Left renal pelvis (tissue), 4 donors: ENCODE results near the gene ERMARD. TPM values are rescaled to one million over a fixed set of nuclear protein-coding genes. Genes with fewer than 3 reads are reported as not detected.
"Not testable (repeated sequence)": the region's sequence is repeated elsewhere in the genome, so short reads cannot be mapped to it uniquely, and the experiment has no call there.

Experiments used
- DNase-seq, 4 donors: peaks; one replicate each; pipeline ENCODE4 v3.0.0-alpha.2; 2013; ENCODE audit warnings: low read depth in 4 of 4, low spot score in 3 of 4
- polyA plus RNA-seq, 4 donors: library from polyadenylated mRNA; unstranded; fragments of 120-200 nt; gene quantifications; one replicate each; pipeline ENCODE4 v1.2.1, GENCODE V29; 2013; ENCODE audit not compliant: insufficient read length in 4 of 4

The ERMARD gene
- polyA plus RNA-seq, 4 donors: 35.3 to 53.2 (median 41.7) TPM

DNA sequence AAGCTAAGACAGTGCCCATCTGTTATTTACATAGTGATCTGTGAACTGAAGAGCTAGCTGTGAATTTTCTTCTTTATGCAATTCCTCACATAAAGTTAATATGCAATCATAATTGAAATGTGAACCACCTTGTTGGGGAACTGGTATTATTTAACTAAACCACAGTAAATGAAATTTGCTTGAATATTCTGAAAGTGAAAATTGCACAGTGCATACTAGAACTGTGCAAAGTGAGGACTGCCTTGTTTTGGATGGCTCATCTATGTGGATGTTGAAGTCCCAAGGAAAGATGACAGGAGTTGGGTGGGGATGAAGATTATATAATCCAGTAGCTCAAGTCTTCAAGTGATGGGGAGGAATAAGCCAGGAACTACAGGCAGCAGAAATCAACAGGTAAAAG, 21.5 kb upstream of the ERMARD start:
- no peak for DNase-seq

DNA sequence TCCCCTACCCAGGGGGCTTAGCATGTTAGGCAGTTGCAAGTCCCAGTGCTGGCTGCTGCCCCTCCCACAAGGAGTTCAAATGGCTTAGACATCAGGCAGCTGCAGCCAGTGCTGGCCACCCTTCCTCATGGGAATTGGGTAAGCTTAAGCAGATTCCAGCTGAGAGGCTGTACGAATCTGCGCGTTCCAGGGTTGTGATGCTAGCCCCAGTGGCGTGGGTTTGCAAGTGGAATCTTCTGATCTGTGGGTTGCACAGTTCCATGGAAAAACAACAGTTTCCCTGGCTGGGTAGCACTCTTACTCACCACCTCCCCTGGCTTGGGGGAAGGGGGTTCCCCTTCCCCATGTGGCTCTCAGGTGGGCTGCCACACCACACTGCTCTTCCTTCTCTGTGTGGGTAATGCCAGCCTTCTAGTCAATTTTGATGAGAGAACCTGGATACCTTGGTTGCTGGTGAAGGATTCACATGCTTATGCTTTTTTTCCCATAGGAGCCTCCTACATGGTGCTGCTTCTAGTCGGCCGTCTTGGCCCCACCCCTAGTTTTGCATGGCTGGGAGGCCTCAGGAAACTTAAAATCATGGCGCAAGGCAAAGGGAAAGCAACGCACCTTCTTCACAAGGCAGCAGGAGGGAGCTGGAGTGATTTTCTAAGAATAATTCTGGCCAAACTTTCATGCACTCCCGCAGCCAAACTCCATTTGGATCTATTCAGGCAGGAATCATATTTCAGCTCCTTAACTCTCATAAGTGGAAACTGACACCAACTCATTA, 13.0 kb upstream of the ERMARD start:
- DNase-seq: no peak

DNA sequence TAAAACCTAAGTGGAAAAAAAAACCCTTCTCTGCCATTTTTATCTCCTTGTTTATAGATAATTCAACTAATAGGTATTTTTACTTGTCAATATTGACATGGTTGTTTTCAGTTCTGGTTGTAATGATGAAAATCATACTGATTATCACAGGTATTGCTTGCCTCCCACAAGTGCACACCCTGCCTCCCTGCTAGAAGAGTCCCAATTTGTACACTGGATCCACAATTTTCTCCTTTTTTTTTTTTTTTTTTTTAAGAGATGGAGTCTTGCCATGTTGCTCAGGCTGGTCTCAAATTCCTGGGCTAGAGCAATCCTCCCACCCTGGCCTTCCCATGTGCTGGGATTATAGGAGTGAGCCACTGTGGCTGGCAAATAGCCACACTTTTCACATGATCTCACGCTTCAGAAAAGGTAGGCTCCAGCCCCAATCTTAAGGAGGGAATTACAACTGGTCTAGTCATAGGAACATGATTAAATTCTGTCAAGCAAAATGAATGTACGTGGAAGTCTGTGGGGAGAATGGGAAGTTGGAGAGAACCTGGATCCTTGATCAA, 12.4 kb upstream of the ERMARD start:
- DNase-seq: no peak

DNA sequence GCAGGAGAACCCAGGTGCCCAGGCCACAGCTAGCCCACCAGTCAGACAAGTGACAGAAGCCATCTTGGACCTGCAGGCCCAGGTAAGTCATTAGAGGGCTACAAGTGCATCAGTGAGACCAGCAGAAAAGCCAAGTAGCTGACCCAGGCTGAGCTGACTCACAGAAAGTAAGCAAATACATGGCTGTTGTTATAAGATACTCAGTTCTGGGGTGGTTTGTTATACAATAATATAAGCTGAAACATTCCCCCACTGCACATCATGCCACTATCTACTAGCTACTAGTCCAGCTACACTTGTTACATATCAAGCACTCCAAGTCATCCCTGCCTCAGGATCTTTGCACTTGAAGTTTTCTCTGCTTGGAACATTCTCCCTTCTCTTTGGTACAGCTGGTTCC, 10.1 kb upstream of the ERMARD start:
- no peak for DNase-seq

DNA sequence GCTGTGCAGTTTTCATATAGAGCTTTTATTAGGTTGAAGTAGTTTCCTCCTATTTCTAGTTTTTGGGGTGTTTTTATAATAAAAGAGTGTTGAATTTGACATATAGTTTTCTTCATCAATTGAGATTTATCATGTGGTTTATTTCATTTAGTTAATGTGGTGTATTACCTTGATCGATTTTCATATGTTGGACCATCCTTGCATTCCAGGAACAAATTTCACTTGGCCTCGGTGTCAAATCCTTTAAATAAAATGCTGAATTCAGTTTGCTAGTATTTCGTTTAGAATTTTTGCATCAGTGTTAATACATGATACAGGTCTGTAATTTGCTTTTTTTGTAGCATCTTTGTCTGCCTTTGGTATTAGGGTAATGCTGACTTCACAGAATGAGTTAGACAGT, 6.0 kb upstream of the ERMARD start:
- DNase-seq: no peak

DNA sequence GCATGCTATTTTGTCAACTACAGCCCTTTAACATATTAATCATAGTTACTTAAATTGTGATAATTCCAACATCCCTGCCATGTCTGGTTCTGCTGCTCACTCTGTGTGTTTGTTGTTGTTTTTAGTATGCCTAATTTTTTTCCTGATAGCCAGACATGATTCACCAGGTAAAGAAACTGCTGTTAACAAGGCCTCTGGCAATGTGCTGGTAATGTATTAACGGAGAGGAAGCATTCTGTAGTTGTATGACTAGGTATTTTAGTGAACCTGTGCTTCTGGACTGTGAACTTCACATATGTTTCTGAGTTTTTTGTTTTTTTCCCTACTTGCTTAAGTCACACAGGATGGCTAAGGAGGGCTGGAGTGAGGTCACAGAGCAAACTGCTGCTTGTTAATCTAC, 4.9 kb upstream of the ERMARD start:
- no peak for DNase-seq

DNA sequence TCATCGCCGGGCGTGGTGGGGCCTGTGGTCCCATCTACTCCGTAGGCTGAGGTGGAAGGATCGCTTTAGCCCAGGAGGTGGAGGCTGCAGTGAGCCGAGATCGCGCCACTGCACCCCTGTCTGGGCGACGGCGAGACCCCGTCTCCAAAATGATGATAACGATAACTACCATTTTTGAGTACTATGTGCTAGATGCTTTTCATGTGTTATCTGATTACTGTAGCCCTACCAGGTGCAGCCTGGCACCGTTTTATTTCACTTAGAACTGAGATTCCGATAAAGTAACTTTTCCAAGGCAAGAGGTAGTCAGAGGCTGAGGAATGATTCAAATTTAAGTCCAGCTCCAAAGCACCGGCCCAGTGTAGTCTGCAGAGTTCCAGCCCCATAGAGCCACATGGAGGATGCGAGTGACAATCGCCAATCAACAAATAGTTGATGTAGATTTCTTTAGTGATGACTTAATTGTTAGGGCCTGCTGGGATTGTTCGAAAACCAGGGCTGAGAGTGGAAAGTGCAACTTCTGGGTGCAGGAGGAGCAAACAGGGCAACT, 727 bp downstream of the ERMARD start:
- DNase-seq: peak in 1 of 4 donors; percentile 33

DNA sequence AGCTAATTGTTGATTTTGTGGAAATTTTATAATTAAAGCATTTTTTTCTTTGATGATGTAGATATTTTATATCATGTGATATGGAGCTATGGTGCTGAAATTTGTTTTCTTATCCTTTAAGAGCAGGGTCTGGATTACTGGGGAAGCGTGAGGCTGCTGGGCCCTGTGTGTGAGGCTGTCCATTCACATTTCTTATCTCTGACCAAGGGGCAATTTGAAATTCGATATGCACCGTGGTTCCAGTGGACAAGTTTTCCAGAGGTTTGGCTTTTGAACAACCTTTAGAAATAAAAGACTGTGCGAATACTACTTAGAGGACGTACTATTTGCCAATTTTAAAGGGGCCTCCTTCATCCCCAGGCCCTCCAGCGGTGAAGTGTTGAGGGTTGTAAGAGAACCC, 3.7 kb downstream of the ERMARD start:
- DNase-seq: no peak

DNA sequence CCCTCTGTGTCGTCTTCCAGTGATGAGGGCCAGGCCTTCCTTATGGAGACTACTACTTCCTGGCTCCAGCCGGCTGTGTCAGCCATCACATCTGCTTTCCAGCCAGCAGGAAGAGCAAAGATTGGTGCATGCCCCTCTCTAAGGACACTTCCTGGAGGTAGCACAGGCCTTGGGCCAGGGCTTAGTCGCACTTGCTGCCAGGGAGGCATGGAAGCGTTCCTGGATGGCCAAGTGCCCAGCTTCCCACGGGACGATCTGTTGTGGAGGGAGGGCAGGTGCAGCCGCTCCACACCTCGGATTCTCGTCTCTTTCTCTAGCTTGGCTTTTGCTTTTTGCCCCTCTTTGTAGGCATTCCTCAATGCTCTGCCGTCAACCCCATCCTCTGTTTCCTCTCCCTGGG, 11.9 kb downstream of the ERMARD start:
- no peak for DNase-seq

DNA sequence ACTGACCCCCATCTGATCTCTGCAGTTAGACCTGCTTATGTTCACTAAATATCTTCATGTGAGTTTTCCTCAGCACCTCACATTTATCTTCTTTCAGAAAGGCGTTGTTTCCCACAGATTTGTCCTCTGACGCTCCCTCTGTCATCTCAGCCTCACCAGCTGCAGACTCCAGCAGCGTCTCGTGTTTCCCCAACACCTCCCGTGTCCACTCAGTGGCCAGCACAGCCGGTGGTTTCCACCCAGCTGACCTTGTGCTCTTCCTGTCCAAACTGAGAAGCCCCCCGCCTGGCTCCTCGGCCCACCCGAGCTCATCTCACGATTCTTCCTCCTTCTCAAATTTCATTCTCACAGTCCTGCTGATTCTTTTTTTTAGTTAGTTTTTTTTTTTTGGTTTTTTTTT, 12.5 kb downstream of the ERMARD start:
- DNase-seq: no peak

DNA sequence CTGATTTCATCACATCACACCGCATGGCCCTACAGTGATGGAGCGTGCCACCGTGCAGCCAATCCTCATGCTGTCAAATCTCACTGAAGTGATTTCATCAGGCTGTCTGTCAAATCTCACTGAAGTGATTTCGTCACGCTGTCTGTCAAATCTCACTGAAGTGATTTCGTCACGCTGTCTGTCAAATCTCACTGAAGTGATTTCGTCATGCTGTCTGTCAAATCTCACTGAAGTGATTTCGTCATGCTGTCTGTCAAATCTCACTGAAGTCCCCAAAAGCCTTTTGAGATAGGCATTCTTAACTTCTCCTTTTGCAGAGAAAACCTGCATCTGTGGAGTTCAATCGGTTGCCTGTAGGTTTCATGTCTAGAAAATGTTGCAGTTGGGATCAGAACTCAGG, 14.4 kb downstream of the ERMARD start:
- not testable (repeated sequence) for DNase-seq

DNA sequence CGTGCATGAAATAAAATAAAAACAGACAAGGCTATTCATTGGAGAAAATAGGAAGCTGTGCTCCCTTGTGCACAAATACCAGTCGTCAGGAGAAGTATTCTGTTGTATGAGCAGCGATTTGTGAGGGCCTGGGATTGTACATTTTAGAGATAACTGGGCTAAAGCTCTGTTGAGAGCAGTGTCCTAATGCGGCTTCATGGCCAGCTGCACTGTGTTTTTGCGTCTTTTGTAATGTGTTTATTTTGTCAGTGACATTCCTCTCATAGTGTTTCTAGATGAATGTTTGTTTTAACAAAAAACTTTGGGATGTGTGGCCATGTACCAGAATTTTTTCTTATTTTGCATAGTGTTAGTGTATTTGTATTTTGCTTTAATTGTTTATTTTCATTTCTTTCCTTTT, 14.8 kb downstream of the ERMARD start:
- no peak for DNase-seq

DNA sequence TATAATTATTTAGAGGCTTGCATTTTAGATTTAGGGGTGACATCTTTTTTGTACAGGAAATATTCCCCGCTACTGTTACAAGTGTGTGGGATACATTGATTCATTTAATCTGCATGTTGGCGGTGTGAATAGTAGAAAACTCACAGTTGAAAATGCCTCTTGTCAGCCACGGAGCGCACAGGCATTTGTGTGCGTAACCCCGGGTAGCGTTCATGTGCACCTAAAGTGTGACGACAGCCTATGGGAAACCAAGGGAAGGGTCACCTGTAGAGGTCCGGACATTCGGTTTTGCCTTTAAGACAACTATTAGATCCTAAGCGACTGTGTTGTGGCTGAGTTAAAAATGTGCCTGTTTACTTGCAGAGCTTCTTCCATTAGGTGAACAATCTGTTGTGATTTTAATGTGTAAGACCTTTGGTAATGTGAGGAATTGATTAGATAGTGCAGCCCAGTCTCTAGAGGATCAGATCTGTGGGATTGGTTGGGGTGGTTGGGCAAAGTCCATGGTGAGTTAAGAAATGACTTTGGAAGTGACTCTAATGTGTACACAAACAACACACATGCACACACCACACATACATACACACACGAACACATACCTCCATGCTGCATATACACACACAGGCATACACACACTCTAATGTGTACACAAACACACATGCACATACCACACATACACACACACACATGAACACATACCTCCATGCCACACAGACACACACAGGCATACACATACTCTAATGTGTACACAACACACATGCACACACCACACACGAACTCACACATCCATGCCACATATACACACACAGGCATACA, 15.7 kb downstream of the ERMARD start:
- no peak for DNase-seq

DNA sequence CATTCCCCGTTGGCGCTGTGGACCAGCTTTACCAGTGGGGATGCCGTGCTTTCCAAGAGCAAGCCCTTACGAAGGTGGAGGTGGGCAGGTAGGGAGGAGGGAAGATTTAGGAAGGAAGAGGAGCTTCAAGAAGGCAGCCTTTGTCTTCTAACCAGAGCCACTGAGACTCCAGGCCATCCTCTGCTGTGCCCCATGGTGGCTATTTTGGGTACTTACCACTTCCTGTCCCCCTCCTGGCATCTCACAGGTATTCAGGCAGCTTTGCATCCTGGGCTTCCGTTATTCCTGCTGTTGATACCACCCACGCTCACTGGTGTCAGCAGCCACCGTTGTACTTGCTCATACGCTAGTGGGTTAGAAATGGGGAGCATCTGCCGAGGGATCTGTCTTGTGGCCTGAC, 22.9 kb downstream of the ERMARD start:
- DNase-seq: no peak

DNA sequence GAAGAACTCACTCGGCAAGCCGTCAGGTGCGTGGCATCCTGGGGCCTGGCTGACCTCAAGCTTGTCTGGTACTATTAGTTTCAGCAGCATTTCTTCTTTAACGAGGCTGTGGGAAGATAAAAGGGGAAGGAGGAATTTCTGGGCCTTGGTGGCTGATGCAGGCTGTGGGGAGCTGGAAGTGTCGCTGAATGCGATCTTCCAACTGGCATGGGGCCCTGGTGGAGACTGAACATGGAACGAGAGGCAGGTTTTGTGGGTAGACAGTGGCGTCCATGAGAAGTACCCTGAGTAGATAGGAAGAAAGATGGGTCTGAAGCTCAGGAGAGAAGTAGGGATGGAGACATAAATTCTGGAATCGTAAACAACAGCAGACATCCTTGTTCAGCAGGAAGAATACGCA, 23.9 kb downstream of the ERMARD start:
- DNase-seq: no peak

DNA sequence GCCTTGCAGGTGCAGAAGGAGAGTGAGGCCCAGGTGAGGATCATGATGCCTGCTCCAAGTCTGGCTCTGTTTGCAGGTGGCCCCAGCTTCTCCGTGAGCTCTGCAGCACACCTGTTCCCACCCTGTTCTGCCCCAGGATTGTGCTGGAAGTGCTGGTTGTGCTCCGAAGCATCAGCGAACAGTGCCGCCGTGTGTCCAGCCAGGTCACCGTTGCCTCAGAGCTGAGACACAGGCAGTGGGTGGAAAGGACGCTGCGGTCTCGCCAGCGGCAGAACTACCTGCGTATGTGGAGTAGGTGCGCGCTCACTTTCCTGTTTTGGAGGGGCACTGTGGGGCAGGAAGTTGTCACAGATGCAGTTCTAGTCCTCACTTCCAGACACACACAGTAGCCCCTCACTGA, 25.0 kb downstream of the ERMARD start:
- DNase-seq: no peak

DNA sequence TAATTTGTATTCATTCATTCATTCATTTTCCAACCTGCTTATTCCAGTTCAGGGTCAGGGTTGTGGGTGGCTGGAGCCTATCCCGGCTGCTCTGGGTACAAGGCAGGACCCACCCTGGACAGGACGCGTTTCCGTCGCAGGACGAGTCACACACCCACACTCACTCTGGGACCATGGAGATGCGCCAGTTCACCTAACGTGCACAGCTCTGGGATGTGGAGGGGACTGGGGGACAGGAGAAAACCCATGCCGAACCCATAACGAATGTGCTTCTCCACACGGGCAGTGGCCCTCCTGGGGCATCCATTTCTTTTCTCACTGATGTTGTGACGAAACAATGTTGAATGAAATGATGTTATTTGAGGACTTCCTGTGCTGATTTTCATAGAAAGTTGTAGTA, 26.5 kb downstream of the ERMARD start:
- DNase-seq: no peak

DNA sequence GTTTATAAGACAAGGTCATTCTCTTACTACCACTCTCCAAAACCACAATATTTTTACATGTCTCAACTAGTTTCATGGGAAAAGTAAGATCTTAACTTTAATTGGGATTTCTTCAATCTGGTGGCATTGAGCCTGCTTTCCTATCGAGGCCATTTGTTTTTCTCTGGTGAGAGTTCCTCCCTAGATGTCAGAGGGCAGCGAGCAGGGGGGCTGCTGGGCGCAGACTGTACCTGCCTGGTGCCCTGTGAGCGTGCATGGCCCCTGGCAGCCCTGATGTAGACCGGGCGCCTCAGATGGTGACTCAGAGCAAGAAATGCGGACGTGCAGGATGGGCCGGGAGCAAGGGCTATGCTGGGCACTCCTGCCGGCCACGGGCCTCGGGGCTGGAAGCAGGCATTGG, 27.2 kb downstream of the ERMARD start:
- no peak for DNase-seq

DNA sequence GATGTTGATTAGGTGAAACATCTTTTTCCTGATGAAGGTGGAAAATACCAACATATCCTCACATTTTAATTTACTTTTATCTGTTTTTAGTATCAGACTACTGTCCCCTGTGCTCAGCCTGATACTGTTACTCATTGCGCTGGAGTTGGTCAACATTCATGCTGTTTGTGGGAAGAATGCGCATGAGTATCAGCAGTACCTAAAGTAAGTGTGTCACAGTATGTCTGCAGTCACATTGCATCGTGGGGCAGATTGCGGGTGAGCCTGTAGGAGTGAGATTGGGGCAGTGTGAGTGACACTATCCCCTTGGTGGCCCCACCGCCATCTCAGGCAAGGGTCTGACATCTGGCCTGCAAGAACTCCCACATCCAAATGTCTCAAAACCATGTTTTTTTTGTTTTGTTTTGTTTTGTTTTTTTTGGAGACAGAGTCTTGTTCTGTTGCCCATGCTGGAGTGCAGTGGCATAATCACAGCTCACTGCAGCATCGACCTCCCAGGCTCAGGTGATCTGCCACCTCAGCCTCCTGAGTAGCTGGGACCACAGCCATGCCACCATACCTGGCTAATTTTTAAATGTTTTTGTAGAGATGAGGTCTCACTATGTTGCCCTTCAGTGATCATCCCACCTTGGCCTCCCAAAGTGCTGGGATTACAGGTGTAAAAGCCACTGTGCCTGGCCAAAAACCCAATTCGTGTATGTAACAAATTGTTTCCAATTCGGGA, 27.8 kb downstream of the ERMARD start:
- no peak for DNase-seq

DNA sequence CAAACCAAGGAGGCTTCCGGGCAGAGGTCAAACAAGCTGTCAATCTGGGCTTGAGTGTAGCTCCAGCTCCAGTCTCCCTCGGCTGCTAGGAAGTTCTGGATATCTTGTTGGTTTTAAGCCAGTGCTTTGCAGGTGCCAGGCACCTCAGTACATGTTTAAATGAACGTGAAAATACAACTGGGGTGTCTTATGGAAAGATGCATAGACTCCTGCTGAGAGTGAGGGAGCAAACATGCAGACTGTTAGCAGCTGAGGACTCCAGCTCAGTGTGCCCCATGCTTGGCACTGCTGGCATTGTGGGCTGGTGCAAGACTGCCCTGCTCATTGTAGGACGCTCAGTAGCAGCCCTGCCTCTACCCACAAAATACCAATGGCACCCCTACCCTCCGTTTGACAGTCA, 28.5 kb downstream of the ERMARD start:
- no peak for DNase-seq

DNA sequence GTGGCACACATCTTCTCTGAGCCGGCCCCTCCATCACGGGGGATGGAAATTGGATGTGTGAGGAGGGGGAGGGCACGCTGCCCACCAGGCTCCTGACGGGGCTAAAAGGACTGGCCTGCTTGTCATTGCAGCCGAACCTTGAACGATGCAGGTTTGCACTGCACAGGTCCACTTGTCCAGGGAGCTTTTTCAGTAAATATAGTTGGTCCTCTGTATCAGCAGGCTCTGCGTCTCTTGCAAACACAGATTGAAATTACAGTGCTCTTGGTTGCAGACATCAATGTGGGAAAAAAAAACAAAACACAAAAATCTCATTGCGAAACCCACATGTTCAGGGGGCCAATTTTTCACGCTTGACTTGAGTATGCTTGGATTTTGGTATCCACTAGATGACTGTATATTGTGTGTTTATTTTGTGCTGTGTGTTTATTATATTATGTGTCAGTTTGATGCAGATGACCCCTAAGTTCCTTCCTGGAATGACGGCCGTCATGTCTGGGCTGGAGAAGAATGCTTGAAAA, 29.2 kb downstream of the ERMARD start:
- no peak for DNase-seq
